Measurements from ENCODE around the gene LYPD5. TPM values are rescaled to one million over a fixed set of nuclear protein-coding genes. Genes with fewer than 3 reads are reported as not detected.
"Not testable (repeated sequence)": the region's sequence is repeated elsewhere in the genome, so short reads cannot be mapped to it uniquely, and the experiment has no call there.

Gene LYPD5, protein sequence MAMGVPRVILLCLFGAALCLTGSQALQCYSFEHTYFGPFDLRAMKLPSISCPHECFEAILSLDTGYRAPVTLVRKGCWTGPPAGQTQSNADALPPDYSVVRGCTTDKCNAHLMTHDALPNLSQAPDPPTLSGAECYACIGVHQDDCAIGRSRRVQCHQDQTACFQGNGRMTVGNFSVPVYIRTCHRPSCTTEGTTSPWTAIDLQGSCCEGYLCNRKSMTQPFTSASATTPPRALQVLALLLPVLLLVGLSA
- 1 to 10 TPM; 2.5 to 4.0 TPM for total RNA-seq
- long read RNA-seq, donor 1, partial matches to known transcripts, result 0 of 2 reads
- long read RNA-seq, donor 1, other reads (novel, unspliced or antisense), result 2 of 2 reads
- long read RNA-seq, donor 2, transcript LYPD5-203 (4 exons, 1,519 nt), result major isoform, 5 of 11 reads
- long read RNA-seq, donor 2, partial matches to known transcripts, result 0 of 11 reads
- long read RNA-seq, donor 2, other reads (novel, unspliced or antisense), result 6 of 11 reads

GRCh38 chr19:43802216-43802951 lies at the start of gene LYPD5:
Gene LYPD5, minus strand, starts transcription at chr19:43802447. Its CDS starts 67 bp downstream, at chr19:43802380.
- intact Hi-C loops (cut with DNase I), result no loop called here
- DNase-seq (ENCODE audit: low spot score), result no peak

DNA sequence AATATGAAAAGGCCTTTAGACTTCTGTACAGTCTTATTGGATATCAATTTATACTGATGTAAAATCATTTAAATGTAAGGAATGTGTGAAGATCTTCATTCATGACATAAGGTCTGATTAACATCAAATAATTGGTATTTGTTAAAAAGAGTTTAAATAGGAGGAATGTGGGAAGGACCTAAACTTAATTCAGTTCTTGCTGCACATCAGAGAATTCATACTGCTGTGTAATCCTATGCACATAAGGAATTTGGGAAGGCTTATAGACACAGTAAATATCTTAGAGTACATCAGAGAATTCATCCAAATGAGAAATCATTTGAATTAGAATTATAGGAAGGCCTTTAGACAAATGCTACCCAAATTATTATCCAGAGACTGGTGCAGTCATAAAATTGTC lies 46.6 kb upstream of the LYPD5 start:
- DNase-seq (ENCODE audit: low spot score), result no peak
- intact Hi-C loops (cut with DNase I), result no loop called here

- intact Hi-C loops (cut with DNase I), result no loop called here
- no peak for DNase-seq (ENCODE audit: low spot score)
These were observed 45.6 kb upstream of the LYPD5 start for GRCh38 chr19:43847884-43848283.

DNA sequence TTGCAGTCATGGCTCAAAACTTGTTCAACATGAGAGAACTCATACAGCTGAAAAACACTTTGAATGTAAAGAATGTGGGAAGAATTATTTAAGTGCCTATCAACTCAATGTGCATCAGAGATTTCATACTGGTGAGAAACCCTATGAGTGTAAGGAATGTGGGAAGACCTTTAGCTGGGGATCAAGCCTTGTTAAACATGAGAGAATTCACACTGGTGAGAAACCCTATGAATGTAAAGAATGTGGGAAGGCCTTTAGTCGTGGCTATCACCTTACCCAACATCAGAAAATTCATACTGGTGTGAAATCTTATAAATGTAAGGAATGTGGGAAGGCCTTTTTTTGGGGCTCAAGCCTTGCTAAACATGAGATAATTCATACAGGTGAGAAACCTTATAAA lies 45.0 kb upstream of the LYPD5 start:
- DNase-seq (ENCODE audit: low spot score), result no peak
- intact Hi-C loops (cut with DNase I), result no loop called here

DNA sequence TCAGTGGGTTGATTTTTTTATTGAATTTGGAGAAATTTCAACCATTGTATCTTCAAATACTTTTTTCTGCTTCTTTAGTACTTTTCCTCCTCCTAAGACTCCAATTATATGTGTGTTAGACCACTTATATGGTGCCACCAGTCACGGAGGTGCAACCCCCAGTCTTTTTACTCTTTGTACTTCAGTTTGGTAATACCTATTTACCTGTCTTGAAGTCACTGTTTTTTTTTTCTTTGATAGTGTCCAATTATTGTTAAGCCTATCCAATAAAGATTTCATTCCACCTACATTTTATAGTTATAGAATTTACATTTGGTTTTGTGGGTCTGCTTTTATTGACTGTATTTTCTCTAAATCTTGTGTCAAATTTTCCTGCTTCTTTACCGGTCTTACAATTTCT lies 39.8 kb upstream of the LYPD5 start:
- intact Hi-C loops (cut with DNase I), result no loop called here
- no peak for DNase-seq (ENCODE audit: low spot score)

DNA sequence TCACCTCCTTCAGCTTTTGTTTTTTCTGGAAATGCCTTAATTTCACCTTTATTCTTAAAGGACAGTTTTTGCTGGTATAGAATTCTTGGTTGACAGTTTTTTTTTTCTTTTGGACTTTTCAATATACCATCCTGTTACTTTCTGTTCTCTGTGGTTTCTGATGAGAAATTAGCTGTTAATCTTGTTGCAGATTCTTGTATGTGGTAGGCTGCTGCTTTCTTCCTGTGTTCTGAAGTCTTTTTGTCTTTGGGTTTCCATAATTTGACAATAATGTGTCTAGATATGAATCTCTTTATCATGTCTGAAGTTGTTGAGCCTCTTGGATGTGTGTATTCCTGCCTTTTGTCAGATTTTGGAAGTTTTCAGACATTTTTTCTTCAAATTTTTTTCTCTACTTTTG lies 36.9 kb upstream of the LYPD5 start:
- no peak for DNase-seq (ENCODE audit: low spot score)
- intact Hi-C loops (cut with DNase I), result no loop called here

DNA sequence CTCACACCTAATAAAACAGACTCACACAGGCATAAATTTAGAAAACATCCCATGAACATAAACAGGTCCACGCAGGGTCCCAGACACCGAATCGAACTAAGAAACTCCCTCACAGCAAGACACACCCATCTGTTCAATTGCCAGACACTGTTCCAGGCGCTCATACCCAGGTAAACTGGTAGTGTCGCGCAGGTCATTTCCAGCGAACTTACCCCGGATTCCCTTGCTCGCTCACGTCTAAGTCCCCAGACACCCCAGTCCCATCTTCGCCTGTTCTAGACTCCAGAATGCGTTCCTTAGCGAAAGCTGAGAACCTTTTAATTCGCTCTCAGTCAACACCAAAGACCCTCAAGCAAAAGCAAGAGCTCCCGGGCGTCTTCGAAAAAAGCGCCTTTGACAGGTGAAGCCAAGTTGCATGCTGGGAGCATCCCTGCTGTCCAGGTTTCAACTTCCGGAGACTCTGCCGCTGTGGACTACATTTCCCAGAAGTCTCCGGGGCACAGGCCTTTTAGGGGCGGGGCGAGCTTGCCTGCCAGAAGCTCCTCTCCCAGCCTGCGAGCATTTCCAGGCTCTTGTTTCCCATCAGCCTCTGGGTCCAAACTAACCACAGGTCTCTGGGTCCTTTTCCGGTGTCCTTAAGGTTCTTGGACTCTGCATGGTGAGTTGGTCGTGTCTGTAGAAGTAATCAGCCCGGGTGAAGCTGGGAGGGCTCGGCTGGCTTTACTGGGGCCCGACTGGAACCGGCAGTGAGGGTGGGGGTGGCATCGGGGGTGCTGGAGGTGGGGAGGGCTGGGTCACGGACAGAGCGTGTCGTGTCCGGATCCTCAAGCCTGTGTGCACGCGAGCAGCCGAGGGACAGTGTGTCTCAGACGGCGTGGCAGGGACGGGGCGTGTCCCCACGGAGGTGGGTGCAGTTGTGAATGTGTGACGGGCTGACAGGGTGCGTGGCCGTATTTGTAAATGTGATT lies 24.8 kb upstream of the LYPD5 start, which contains the start of gene ZNF283:
Gene ZNF283, plus strand, starts transcription at position 535 of the 968 bp plus-strand sequence. CDS start 6,184 bp downstream, outside the sequence.
- intact Hi-C loops (cut with DNase I), result loop anchor here in 1 of 2 donors (2.0 kb wide), 1 partner anchor 74 kb away; no protein-coding TSS in a partner anchor
- DNase-seq (ENCODE audit: low spot score), result peak; percentile 94

DNA sequence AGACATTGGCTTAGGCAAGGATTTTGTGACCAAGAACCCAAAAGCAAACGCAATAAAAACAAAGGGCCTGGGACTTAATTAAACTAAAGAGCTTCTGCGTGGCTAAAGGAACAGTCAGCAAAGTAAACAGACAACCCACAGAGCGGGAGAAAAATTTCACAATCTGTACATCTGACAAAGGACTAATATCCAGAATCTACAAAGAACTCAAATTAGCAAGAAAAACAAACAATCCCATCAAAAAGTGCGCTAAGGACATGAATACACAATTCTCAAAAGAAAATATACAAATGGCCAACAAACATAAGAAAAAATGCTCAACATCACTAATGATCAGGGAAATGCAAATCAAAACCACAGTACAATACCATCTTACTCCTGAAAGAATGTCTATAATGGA lies 22.3 kb upstream of the LYPD5 start:
- DNase-seq (ENCODE audit: low spot score); intact Hi-C loops (cut with DNase I): not testable (repeated sequence)

DNA sequence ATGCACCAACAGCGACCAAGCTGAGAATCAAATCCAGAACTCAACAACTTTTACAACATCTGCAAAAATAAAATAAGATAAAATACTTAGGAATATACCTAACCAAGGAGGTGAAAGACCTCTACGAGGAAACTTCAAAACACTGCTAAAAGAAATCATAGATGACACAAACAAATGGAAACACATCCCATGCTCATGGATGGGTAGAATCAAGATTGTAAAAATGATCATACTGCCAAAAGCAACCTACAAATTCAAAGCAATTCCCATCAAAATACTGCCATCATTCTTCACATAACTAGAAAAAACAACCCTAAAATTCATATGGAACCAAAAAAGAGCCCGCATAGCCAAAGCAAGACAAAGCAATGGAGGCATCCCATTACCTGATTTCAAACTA lies 21.6 kb upstream of the LYPD5 start:
- intact Hi-C loops (cut with DNase I); DNase-seq (ENCODE audit: low spot score): not testable (repeated sequence)

- DNase-seq (ENCODE audit: low spot score), result no peak
These were observed 18.6 kb upstream of the LYPD5 start for GRCh38 chr19:43820884-43821215.

GRCh38 chr19:43820098-43820883 lies 18.0 kb upstream of the LYPD5 start:
- intact Hi-C loops (cut with DNase I), result no loop called here
- peak; percentile 84 for DNase-seq (ENCODE audit: low spot score)

More at GRCh38 chr19:43820884-43821215, 18.6 kb upstream of the LYPD5 start:
- intact Hi-C loops (cut with DNase I), result no loop called here

GRCh38 chr19:43818500-43818899 lies 16.3 kb upstream of the LYPD5 start:
- intact Hi-C loops (cut with DNase I), result no loop called here
- DNase-seq (ENCODE audit: low spot score), result no peak

GRCh38 chr19:43817454-43817853 lies 15.2 kb upstream of the LYPD5 start:
- DNase-seq (ENCODE audit: low spot score); intact Hi-C loops (cut with DNase I): not testable (repeated sequence)

DNA sequence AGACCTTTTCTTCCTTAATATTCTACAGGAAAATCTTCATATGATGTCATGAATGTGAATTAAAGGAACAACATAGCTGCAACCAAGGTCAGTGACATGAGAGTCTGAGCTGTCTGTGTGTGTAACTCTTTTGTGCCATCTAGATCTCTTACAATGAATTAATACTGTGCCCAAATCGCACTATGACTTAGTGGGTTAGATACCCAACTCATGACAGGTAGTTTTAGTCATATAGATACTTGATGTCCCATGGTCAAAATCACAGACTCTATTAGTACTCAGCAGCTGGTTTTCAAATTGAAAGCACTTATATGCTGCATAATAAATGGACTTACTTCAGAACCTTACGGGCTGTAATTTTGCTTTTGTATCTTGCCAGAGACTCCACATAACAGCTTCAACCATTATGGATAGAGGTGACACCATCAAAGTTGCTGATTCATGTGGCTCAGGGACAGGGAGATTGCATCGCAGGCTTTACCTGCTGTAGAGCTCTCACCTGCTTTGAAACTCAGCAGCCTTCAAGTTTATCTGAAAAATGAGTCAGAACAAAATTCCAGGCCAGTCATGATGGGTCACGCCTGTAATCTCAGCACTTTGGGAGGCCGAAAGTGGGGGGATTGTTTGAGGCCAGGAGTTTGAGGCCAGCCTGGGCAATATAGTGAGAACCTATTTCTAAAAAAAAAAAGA lies 12.6 kb upstream of the LYPD5 start:
- DNase-seq (ENCODE audit: low spot score), result no peak
- intact Hi-C loops (cut with DNase I), result no loop called here

DNA sequence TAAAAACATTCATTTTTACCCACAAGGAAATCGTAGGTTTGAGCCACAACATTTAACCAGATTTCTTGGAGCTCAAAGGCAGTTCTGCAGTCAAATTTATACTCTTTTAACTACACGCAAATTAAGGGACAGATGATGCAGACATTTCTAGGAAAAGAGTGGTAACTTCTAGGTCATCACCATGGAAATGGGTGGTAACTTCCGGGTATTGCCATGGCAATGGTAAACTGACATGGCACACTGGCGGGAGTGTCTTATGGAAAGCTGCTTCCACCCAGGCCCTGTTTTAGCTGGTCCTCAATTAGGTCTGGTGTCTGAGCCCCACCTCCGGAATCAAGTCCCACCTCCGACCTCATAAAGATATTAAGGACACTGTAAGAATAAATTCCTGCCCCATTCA lies 10.4 kb upstream of the LYPD5 start:
- no peak for DNase-seq (ENCODE audit: low spot score)
- intact Hi-C loops (cut with DNase I), result no loop called here

- intact Hi-C loops (cut with DNase I), result no loop called here
- DNase-seq (ENCODE audit: low spot score), result no peak
These were observed 10.0 kb upstream of the LYPD5 start for GRCh38 chr19:43812259-43812658.

DNA sequence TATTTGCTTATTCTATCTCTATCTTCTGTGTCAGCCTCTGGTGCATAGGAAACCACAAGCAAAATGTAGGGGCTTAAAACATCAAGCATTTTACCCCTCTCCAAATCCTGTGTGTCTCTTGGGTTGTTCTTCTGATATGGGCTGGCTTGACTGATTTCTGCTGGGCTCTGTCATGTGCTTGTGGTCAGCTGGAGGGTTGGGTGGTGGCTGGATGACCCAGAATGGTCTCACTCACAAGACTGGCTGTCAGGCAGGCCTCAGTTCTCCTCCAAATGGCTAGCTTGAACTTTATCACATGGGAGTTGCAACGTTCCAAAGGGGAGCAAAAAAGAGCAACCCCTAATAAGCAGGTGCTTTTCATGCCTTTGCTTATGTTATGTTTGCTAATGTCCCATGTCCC lies 9.6 kb upstream of the LYPD5 start:
- DNase-seq (ENCODE audit: low spot score), result no peak
- intact Hi-C loops (cut with DNase I), result no loop called here

All from posterior vena cava (tissue), 2 donors.